ENCODE measurements around the gene C16orf90. TPM values are rescaled to one million over a fixed set of nuclear protein-coding genes. Genes with fewer than 3 reads are reported as not detected.

C16orf90 gene
- total and polyA plus RNA-seq, 2 donors (not counting 1 experiment from before 2014, with no cell fraction given) = not detected

- no peaks in the 10 kb centered on the region for H3K27me3 ChIP-seq (replicated peaks in 1 of 4; ENCODE audit: control extremely low read depth in 1 of 4, control insufficient read depth in 3 of 4, insufficient read depth in 4 of 4, low read length in 3 of 4)
- H3K27ac ChIP-seq (ENCODE audit: low read length in 2 of 2) = peak overlapping the region in 1 of 2 donors; percentile 95
- H3K9me3 Mint-ChIP-seq (ENCODE audit: insufficient read depth) = no peaks in the 10 kb centered on the region
- DNase-seq = no peak
- intact Hi-C loops (cut with micrococcal nuclease) = loop anchor here (5.0 kb wide), 3 partner anchors 153 to 813 kb away; partner anchors contain the start of genes SLX4 and TFAP4
- peak overlapping the region; percentile 89 for H3K27ac Mint-ChIP-seq
- H3K4me1 Mint-ChIP-seq = peaks cover 59% of the 10 kb centered on the region
- H4K20me1 ChIP-seq (ENCODE audit: control insufficient read depth, insufficient read depth, low read length, poor library complexity, severe bottlenecking) = peaks cover 38% of the 10 kb centered on the region
- peak overlapping the region; percentile 92 for H3K4me3 Mint-ChIP-seq
- H3K9ac ChIP-seq (ENCODE audit: low read length) = no peak overlapping the region
- H3K27me3 Mint-ChIP-seq = no peaks in the 10 kb centered on the region
- H2AFZ ChIP-seq (ENCODE audit: insufficient read depth, low read depth, low read length, poor library complexity, severe bottlenecking) = peak overlapping the region; percentile 92
- no peak overlapping the region for H3K4me3 ChIP-seq (ENCODE audit: control extremely low read depth in 1 of 5, extremely low read depth in 1 of 5, insufficient read depth in 1 of 5, low read depth in 2 of 5, low read length in 4 of 5)
- 98% methylated on average over 6 of the region's 9 CpGs for WGBS (ENCODE audit: insufficient coverage)
- ATAC-seq (ENCODE audit: low read depth) = no peak
- peaks cover 76% of the 10 kb centered on the region for H3K79me2 ChIP-seq (ENCODE audit: control insufficient read depth, insufficient read depth, low read length)
- peak overlapping the region; percentile 93 for H3K4me2 ChIP-seq (replicated peaks; ENCODE audit: low read depth, low read length, poor library complexity, severe bottlenecking)
- TF ChIP-seq EZH2 (IDR thresholded peaks at IDR 0.05; ENCODE audit: borderline replicate concordance, insufficient read depth, low read depth, low read length, poor library complexity, severe bottlenecking) = no peak
- no peak for TF ChIP-seq CTCF (IDR thresholded peaks at IDR 0.05)
- ChIA-PET POLR2A (interaction anchor here (0.6 kb wide), 1 partner anchor 68 kb away, joined by 3 read pairs; no protein-coding TSS in a partner anchor), CTCF (interaction anchor here (0.6 kb wide), 1 partner anchor 207 kb away, joined by 4 read pairs; no protein-coding TSS in a partner anchor)
- H3K4me1 ChIP-seq (ENCODE audit: control insufficient read depth in 2 of 2, insufficient read depth in 2 of 2, low read length in 2 of 2) = peaks cover 33 to 43% of the 10 kb centered on the region in 2 donors
- no peaks in the 10 kb centered on the region for H3K36me3 ChIP-seq (replicated peaks in 1 of 2; ENCODE audit: control extremely low read depth in 1 of 2, control insufficient read depth in 1 of 2, extremely low read depth in 1 of 2, insufficient read depth in 2 of 2, low read length in 1 of 2)
- H3K9me3 ChIP-seq (ENCODE audit: control extremely low read depth in 1 of 3, control insufficient read depth in 2 of 3, insufficient read depth in 1 of 3, low read length in 2 of 3) = no peaks in the 10 kb centered on the region
Observed at GRCh38 chr16:3459401-3460090, 35.7 kb downstream of the C16orf90 start.

All from B cell (primary cell).